T-helper 17 cell (primary cell): Measurements from ENCODE around the gene MARCHF11. TPM values are rescaled to one million over a fixed set of nuclear protein-coding genes. Genes with fewer than 3 reads are reported as not detected.

Experiments used
- ATAC-seq: fragments of 150-1000 bp; cut with Tn5 transposase; 2 replicates; pipeline ENCODE4 v1.10.0; 2021; ENCODE audit warnings: mild to moderate bottlenecking, moderate library complexity
- DNase-seq, 3 donors: peaks; one replicate each; pipeline versions ENCODE4 v3.0.0 to v3.0.0-alpha.2; 2020 to 2021
- H3K9me3 ChIP-seq: one replicate; pipeline ENCODE4 v1.7.0; 2013; ENCODE audit warnings: low read length, mild to moderate bottlenecking; ENCODE audit not compliant: control insufficient read depth, poor library complexity, severe bottlenecking
- H3K27ac Mint-ChIP-seq: one replicate; pipeline ENCODE4 v1.8.0; 2022; ENCODE audit warnings: mild to moderate bottlenecking, moderate library complexity, mixed read lengths
- H3K27me3 Mint-ChIP-seq: one replicate; pipeline ENCODE4 v1.8.0; 2022; ENCODE audit warnings: mixed read lengths
- H3K36me3 Mint-ChIP-seq: one replicate; pipeline ENCODE4 v1.8.0; 2022; ENCODE audit warnings: low read depth, mixed read lengths
- H3K4me1 Mint-ChIP-seq: one replicate; pipeline ENCODE4 v1.8.0; 2022; ENCODE audit warnings: mild to moderate bottlenecking, mixed read lengths
- H3K4me3 Mint-ChIP-seq: one replicate; pipeline ENCODE4 v1.8.0; 2022; ENCODE audit warnings: mild to moderate bottlenecking, moderate library complexity, mixed read lengths
- total RNA-seq, 4 donors: library from RNA in 2 of 4; stranded (reverse) in 2 of 4; gene quantifications; one replicate each; pipeline ENCODE4 v1.2.3 and lab custom pipeline; 2022 to 2026

Gene MARCHF11
- total RNA-seq, 2 donors from 2014 or later, result not detected

DNA sequence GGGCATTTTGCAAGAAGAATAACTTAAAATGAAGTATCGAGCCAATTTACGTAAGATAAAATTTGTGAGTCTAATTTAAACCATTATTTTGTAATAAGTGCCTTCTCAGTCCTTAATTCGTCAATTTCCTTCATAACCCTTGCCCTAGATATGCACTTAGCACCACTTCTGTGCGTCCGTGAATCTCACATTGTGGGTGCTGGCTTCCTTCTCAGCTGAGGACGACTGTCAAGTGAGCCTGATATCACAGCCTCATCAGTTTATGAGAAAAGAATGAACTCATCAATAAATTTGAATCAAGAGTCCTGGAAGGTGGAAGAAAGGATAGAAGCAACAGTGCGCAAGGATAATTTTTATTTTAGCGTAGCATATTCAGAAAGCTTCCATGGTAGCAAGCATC lies 64.5 kb downstream of the MARCHF11 start:
- ATAC-seq (no peak), DNase-seq (no peak)
- no peak overlapping the region for H3K27ac Mint-ChIP-seq
- no peaks in the 10 kb centered on the region for H3K27me3 Mint-ChIP-seq
- no peaks in the 10 kb centered on the region for H3K4me1 Mint-ChIP-seq
- no peaks in the 10 kb centered on the region for H3K36me3 Mint-ChIP-seq
- peaks cover 2% of the 10 kb centered on the region for H3K9me3 ChIP-seq
- H3K4me3 Mint-ChIP-seq, result no peak overlapping the region

DNA sequence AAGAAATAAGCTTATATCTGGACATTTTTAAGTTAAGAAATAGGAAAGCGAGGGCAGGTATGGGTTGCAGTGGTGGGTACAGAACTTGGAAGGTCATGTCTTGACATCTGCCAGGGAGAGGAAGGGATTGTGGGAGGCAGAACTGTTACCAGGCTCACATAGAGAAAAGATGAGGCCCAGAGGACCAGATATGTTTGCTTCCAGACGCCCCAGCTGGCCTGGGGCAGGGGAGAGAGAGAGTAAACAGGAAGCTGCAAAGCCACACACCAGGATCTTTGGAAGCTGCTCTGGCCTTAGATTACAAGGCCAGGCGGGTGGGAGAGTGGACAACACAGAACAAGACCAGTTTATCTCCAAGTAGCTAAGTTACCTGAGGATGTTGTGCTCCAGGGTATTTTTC lies 71.2 kb downstream of the MARCHF11 start:
- Mint-ChIP-seq H3K4me3 (no peak overlapping the region), H3K36me3 (no peaks in the 10 kb centered on the region), H3K27ac (no peak overlapping the region), H3K4me1 (no peaks in the 10 kb centered on the region), H3K27me3 (no peaks in the 10 kb centered on the region)
- ATAC-seq (no peak), DNase-seq (no peak)
- H3K9me3 ChIP-seq, result no peaks in the 10 kb centered on the region

DNA sequence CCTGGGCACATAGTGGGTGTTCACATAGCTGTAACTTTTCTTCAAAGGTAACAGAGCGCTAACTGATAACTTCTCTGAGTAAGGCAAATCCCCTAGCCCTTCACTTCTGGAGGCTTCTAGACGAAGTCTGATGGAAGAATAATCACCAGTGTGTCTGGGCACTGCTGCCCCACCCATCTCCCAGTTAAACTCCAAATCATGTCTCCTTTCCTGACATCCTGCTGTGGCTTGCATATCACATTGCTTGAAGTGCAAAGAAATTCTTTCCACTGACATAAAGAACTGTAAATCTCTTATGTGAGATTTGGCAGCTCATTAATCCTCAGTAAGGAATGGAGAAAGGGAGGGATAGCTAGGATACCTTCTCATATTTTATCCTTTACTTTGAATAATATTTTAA lies 74.6 kb downstream of the MARCHF11 start:
- no peak overlapping the region for H3K4me3 Mint-ChIP-seq
- no peak overlapping the region for H3K27ac Mint-ChIP-seq
- H3K4me1 Mint-ChIP-seq, result no peaks in the 10 kb centered on the region
- H3K9me3 ChIP-seq, result no peaks in the 10 kb centered on the region
- H3K27me3 Mint-ChIP-seq, result no peaks in the 10 kb centered on the region
- ATAC-seq (no peak), DNase-seq (no peak)
- H3K36me3 Mint-ChIP-seq, result no peaks in the 10 kb centered on the region

DNA sequence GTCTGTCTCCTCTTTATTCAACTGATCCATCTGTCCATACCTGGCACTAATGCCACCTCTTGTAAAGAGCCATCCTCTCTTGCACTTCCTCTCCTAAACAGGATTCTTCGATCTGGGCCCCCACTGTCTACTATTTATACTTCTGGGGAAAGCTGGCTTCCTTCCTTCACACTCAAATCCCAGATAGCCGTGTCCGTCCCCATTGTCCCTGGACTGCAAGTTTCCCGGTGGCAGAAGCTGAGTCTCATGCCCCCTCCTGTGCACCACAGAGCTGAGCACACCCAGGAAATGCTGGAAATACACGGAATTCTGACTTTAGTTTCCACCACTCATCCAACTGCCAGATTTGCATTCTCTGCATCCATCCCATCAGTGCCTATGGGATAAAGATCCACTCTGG lies 84.0 kb downstream of the MARCHF11 start:
- H3K27me3 Mint-ChIP-seq, result no peaks in the 10 kb centered on the region
- DNase-seq (no peak), ATAC-seq (no peak)
- no peaks in the 10 kb centered on the region for H3K36me3 Mint-ChIP-seq
- no peak overlapping the region for H3K27ac Mint-ChIP-seq
- H3K4me3 Mint-ChIP-seq, result no peak overlapping the region
- H3K9me3 ChIP-seq, result no peaks in the 10 kb centered on the region
- H3K4me1 Mint-ChIP-seq, result no peaks in the 10 kb centered on the region

DNA sequence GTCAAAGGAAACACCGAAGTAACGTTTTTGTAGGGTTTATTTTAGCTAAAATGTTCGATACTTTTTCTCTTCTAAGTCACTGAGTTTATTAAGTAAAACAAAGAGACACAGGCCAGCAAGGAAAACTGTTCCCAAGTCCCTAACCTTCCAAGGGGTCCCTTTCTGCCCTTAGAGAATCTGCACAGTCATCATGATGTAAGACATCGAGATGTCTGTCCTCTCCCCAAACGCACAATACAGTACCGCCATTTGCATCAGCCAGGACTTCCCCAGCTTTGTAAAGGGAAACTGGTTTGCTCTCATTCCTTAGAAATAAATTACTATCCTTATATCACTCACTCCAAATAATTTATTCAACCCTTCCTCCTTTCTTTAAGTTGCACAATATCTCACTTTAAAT lies 89.3 kb downstream of the MARCHF11 start:
- Mint-ChIP-seq H3K4me1 (no peaks in the 10 kb centered on the region), H3K4me3 (peak overlapping the region; percentile 2), H3K27ac (no peak overlapping the region), H3K36me3 (no peaks in the 10 kb centered on the region), H3K27me3 (no peaks in the 10 kb centered on the region)
- H3K9me3 ChIP-seq, result no peaks in the 10 kb centered on the region
- ATAC-seq, result no peak
- no peak for DNase-seq

DNA sequence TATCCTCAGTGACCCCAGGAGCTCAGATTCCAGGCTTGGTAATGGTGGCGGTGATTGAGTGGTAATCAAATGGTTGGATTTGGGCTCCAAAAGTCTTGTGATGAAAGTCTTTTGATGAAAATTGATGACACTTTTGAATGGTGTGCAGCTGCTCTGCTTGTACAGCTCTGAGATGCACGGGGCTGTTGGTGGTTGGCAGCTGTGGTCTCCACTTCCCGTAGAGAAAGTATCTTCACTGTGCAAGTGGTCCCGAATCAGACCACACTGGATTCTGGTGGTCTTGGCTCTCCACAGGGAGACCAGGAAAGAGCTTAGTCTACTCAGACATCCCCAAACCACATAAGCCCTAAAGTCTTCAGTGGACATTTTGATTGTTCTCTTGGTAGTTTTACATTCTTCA lies 96.6 kb downstream of the MARCHF11 start:
- Mint-ChIP-seq H3K36me3 (no peaks in the 10 kb centered on the region), H3K27ac (no peak overlapping the region), H3K4me1 (no peaks in the 10 kb centered on the region), H3K4me3 (no peak overlapping the region), H3K27me3 (no peaks in the 10 kb centered on the region)
- no peak for DNase-seq
- no peak for ATAC-seq
- H3K9me3 ChIP-seq, result no peaks in the 10 kb centered on the region

DNA sequence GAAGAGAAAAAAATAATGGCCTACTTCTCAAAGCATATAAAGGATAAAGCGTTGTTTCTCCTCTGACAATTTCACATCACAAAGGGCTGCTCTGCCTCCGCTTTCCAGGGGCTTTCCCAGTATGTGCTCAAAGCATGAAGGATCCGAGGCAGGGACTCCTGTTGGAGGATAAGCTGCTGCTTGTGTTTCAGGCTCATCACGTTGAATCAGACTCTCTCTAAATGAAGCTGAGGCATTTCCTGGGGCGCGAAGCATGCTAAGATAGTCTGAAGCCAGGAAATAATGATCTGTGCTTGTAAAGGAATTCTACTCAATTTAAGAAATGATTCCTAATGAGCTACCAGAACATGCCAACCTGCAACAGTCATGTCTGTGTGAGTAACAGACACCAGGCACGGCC lies 97.5 kb downstream of the MARCHF11 start:
- Mint-ChIP-seq H3K27me3 (no peaks in the 10 kb centered on the region), H3K4me3 (no peak overlapping the region), H3K27ac (no peak overlapping the region), H3K4me1 (no peaks in the 10 kb centered on the region), H3K36me3 (no peaks in the 10 kb centered on the region)
- no peak for DNase-seq
- H3K9me3 ChIP-seq, result no peaks in the 10 kb centered on the region
- no peak for ATAC-seq

DNA sequence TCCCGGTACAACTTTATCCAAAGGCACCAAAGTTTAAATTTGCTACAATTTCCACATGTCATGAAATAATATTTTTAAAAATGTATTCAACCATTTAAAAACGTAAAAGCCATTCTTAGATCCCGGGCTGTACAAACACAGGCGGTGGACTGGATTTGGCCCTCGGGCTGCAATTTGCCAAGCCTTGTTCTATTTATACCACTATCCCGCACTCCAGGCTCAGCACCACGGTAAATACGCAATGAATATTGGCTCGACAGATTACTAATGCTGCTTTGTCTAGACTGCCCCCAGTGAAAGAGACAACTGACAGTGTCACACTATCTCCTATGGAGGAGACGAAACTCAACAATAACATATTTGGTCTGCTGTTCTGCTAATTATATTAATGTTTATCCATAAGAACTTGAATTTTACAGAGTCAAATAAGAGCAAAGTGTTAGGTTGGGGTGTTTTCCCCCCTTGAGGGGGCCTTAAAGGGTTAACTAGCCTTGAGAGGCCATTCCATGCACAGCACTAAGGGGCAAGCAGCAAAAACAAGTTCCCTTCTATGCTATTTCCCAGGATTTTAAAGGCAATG lies 98.1 kb downstream of the MARCHF11 start:
- Mint-ChIP-seq H3K4me1 (no peaks in the 10 kb centered on the region), H3K4me3 (no peak overlapping the region), H3K27me3 (no peaks in the 10 kb centered on the region), H3K36me3 (no peaks in the 10 kb centered on the region), H3K27ac (no peak overlapping the region)
- DNase-seq (no peak), ATAC-seq (no peak)
- H3K9me3 ChIP-seq, result no peaks in the 10 kb centered on the region

DNA sequence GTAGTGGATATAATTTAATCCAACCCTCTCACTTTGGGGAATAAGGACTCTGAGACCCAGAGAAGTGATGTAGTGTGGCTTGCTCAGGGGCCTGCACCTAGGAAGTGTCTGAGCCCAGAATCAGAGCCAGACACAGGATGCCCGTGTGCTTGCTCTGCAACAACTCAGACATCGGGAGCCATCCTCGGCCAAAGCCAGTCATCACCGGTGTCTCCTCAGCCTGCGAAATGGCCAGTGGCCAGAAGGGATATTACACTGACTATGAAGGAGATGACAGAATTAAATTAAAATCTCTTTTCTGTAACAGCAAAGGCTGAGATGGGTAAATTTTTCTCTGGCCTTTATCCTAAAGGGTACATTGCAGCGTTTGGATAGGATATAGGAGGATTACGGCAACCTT lies 102.9 kb downstream of the MARCHF11 start:
- no peaks in the 10 kb centered on the region for H3K27me3 Mint-ChIP-seq
- no peak for ATAC-seq
- no peaks in the 10 kb centered on the region for H3K4me1 Mint-ChIP-seq
- H3K27ac Mint-ChIP-seq, result no peak overlapping the region
- H3K36me3 Mint-ChIP-seq, result no peaks in the 10 kb centered on the region
- H3K9me3 ChIP-seq, result no peaks in the 10 kb centered on the region
- no peak overlapping the region for H3K4me3 Mint-ChIP-seq
- DNase-seq, result no peak

DNA sequence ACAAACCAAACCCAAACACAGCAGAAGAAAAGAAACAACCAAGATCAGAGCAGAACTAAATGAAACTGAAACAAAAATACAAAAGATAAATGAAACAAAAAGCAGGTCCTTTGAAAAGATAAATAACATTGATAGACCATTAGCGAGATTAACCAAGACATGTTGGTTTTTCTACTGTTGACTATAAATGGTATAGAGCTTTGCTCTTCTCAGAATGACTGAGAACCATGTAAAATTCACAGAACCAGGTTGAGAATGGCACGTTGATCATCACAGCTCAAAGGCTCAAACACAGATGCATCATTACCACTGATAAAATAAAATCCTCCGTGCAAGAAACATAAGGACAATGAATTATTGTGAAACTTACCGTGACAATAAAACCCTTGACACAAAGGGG lies 105.2 kb downstream of the MARCHF11 start:
- Mint-ChIP-seq H3K27ac (no peak overlapping the region), H3K27me3 (no peaks in the 10 kb centered on the region), H3K4me1 (no peaks in the 10 kb centered on the region), H3K4me3 (no peak overlapping the region), H3K36me3 (no peaks in the 10 kb centered on the region)
- no peak for DNase-seq
- H3K9me3 ChIP-seq, result no peaks in the 10 kb centered on the region
- ATAC-seq, result no peak

DNA sequence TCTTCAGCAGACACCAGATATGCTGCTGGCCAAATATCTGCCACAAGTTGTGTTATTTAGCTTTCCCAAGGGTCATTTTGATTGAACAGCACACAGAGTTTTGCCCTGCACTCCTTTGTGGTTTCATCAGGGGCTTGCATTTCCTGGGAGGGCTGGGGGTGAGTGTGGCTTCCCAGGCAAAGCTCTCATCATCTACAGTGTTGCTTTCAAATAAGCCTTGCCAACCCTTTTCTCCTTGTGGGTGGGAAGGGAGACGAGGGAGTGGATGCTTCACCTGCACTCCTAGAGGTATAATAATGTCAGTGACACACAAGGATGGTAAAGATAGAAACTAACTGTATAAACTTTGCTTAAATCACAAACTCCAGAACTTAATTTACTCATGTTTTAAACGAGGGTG lies 107.0 kb downstream of the MARCHF11 start:
- H3K36me3 Mint-ChIP-seq, result no peaks in the 10 kb centered on the region
- H3K4me3 Mint-ChIP-seq, result no peak overlapping the region
- DNase-seq (no peak), ATAC-seq (no peak)
- no peak overlapping the region for H3K27ac Mint-ChIP-seq
- H3K9me3 ChIP-seq, result no peaks in the 10 kb centered on the region
- no peaks in the 10 kb centered on the region for H3K27me3 Mint-ChIP-seq
- H3K4me1 Mint-ChIP-seq, result no peaks in the 10 kb centered on the region

DNA sequence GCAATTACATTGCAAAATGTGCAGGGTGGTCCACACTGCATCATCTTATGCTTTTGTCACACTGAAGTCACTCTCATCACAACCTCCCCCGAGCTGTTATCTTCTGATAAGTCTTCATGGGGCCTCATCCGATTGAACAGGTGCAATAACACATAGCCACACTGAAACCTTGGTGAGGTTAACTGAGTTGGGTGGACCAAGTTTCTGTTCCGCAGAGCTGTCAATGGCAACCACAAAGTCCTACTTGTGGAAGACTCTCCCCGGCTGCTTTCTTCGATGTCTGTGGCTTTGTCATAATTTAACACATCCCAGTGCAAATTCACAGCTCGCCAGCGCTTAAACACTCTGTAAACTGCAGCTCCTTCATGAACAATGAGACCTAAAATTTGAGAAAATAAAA lies 112.2 kb downstream of the MARCHF11 start:
- H3K27ac Mint-ChIP-seq, result no peak overlapping the region
- DNase-seq (no peak), ATAC-seq (no peak)
- H3K36me3 Mint-ChIP-seq, result no peaks in the 10 kb centered on the region
- no peaks in the 10 kb centered on the region for H3K9me3 ChIP-seq
- H3K4me3 Mint-ChIP-seq, result no peak overlapping the region
- no peaks in the 10 kb centered on the region for H3K27me3 Mint-ChIP-seq
- H3K4me1 Mint-ChIP-seq, result no peaks in the 10 kb centered on the region

DNA sequence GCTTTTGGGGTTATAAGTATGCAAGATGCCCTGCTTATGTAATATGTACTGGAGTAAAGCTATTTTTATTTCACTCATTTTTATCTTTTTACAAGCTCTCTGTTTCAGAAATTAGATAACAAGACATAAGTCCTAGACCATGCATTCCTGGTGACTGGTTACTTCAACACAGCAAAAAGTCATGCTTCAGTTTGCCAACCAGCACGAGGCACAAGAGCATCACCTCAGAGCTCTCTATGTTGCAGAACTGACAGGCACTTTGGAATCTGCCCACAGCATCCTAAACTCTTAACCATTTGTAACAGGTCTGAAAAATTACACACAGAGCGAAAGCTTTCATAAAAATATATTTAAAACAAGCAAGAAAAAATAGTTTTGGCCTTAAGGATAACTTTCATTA lies 112.8 kb downstream of the MARCHF11 start:
- Mint-ChIP-seq H3K36me3 (no peaks in the 10 kb centered on the region), H3K4me1 (no peaks in the 10 kb centered on the region), H3K27me3 (no peaks in the 10 kb centered on the region), H3K27ac (no peak overlapping the region), H3K4me3 (no peak overlapping the region)
- no peaks in the 10 kb centered on the region for H3K9me3 ChIP-seq
- ATAC-seq (no peak), DNase-seq (no peak)

DNA sequence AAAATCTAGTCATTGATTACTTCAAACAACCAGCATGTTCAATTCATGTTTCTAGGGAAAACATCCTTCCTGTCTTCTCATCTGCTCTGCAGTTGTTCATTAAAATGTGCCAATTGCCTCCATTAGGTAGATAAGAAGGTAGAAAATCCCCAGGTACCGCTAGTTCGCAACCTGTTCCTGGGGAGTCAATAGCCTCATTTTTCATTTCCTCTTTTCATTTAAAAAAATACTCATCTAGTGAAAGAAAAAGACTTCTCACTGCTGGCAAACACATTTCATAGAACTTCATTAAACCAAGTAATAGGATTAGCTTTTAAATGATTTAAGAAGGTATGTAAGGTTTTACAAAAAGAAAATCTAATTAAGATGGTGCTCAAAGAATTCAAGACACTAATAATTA lies 113.3 kb downstream of the MARCHF11 start:
- H3K4me1 Mint-ChIP-seq, result no peaks in the 10 kb centered on the region
- no peak for ATAC-seq
- no peak overlapping the region for H3K4me3 Mint-ChIP-seq
- no peak for DNase-seq
- no peaks in the 10 kb centered on the region for H3K36me3 Mint-ChIP-seq
- no peaks in the 10 kb centered on the region for H3K27me3 Mint-ChIP-seq
- no peaks in the 10 kb centered on the region for H3K9me3 ChIP-seq
- H3K27ac Mint-ChIP-seq, result no peak overlapping the region

DNA sequence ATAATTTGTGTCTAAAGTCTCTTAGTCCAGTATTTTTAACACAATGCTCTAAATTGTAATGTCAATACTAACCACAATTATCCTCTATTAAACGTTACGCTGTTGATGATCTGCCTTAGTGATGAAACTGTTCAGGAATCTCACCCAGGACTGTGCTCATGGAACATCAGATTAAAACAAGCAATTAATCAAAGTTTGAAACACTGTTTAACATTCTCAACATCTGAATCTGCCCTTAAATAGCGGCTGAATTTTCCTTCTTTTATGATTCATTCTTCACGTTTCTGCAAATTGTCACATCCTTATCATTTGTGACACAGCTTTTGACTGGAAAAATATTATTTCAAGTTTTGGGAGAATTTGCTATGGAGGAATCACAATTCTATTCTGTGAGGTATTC lies 113.8 kb downstream of the MARCHF11 start:
- no peaks in the 10 kb centered on the region for H3K4me1 Mint-ChIP-seq
- no peak overlapping the region for H3K27ac Mint-ChIP-seq
- DNase-seq (no peak), ATAC-seq (no peak)
- no peaks in the 10 kb centered on the region for H3K27me3 Mint-ChIP-seq
- H3K9me3 ChIP-seq, result no peaks in the 10 kb centered on the region
- no peak overlapping the region for H3K4me3 Mint-ChIP-seq
- H3K36me3 Mint-ChIP-seq, result no peaks in the 10 kb centered on the region
